GM19239 (cell line): Measurements from ENCODE around the gene AAMP.

Experiments
- DNase-seq: peaks from one replicate; pipeline ENCODE4 v3.0.0; 2011; ENCODE audit warnings: low spot score; ENCODE audit not compliant: insufficient read length
- FAIRE-seq: peaks from 2 replicates; lab custom pipeline; 2011; peaks lifted over from hg19 to GRCh38; lab: Jason Lieb, UNC

Gene AAMP

GRCh38 chr2:218229851-218230250 lies 40.1 kb downstream of the AAMP start:
- no peak for DNase-seq

GRCh38 chr2:218229239-218229638 lies 40.7 kb downstream of the AAMP start:
- DNase-seq (peak; percentile 32), FAIRE-seq (peak; percentile 86)

More at GRCh38 chr2:218229851-218230250, 40.1 kb downstream of the AAMP start:
- FAIRE-seq: no peak

GRCh38 chr2:218228366-218229090 lies 41.4 kb downstream of the AAMP start:
- no peak for DNase-seq
- no peak for FAIRE-seq

GRCh38 chr2:218226903-218227302 lies 43.0 kb downstream of the AAMP start:
- DNase-seq (no peak), FAIRE-seq (no peak)

- FAIRE-seq (no peak), DNase-seq (no peak)
Observed at GRCh38 chr2:218224186-218224585, 45.8 kb downstream of the AAMP start.

- no peak for DNase-seq
- peak; percentile 79 for FAIRE-seq
Observed at GRCh38 chr2:218223046-218223445, 46.9 kb downstream of the AAMP start.

- no peak for FAIRE-seq
- no peak for DNase-seq
Observed at GRCh38 chr2:218221000-218221399, 48.9 kb downstream of the AAMP start.

GRCh38 chr2:218219934-218220333 lies 50.0 kb downstream of the AAMP start:
- no peak for FAIRE-seq
- DNase-seq: no peak

- peak; percentile 92 for FAIRE-seq
- peak; percentile 21 for DNase-seq
Observed at GRCh38 chr2:218218268-218219185, 51.4 kb downstream of the AAMP start.

- FAIRE-seq (peak; percentile 33), DNase-seq (peak; percentile 28)
Observed at GRCh38 chr2:218217360-218218267, 52.3 kb downstream of the AAMP start.

GRCh38 chr2:218216674-218217359 lies 53.1 kb downstream of the AAMP start, which contains the start of gene ARPC2:
TSS of gene ARPC2 (plus strand) at chr2:218217189. CDS start at chr2:218217471, 282 bp downstream.
- DNase-seq (peak; percentile 80), FAIRE-seq (peak; percentile 87)

- FAIRE-seq: no peak
- DNase-seq: no peak
Observed at GRCh38 chr2:218216336-218216673, 53.6 kb downstream of the AAMP start.
